T-helper 1 cell treated with Interleukin-12 subunit alpha and Interleukin-12 subunit beta and Interleukin-4 antibody, amounts not matched to agents 30 μg/mL and 1 μg/mL, for 36 hours (primary cell): ENCODE results near the gene GLCE.

Experiments used
- H3K27ac Mint-ChIP-seq: one replicate; pipeline ENCODE4 v1.8.0; 2021; ENCODE audit warnings: mild to moderate bottlenecking, mixed read lengths
- H3K27me3 Mint-ChIP-seq: one replicate; pipeline ENCODE4 v1.8.0; 2021; ENCODE audit warnings: low read depth, mixed read lengths
- H3K36me3 Mint-ChIP-seq: one replicate; pipeline ENCODE4 v1.8.0; 2021; ENCODE audit warnings: low read depth, mixed read lengths
- H3K4me1 Mint-ChIP-seq: one replicate; pipeline ENCODE4 v1.8.0; 2021; ENCODE audit warnings: low read depth, mixed read lengths
- H3K4me3 Mint-ChIP-seq: one replicate; pipeline ENCODE4 v1.8.0; 2021; ENCODE audit warnings: mild to moderate bottlenecking, moderate library complexity, mixed read lengths
- H3K9me3 Mint-ChIP-seq: one replicate; pipeline ENCODE4 v1.8.0; 2021; ENCODE audit warnings: mixed read lengths

The GLCE gene

GRCh38 chr15:69189157-69189556 is 28.7 kb downstream of the GLCE start:
- no peak overlapping the region for H3K27ac Mint-ChIP-seq
- no peak overlapping the region for H3K4me3 Mint-ChIP-seq
- no peaks in the 10 kb centered on the region for H3K9me3 Mint-ChIP-seq
- no peaks in the 10 kb centered on the region for H3K4me1 Mint-ChIP-seq
- peaks cover 3% of the 10 kb centered on the region for H3K36me3 Mint-ChIP-seq
- no peaks in the 10 kb centered on the region for H3K27me3 Mint-ChIP-seq

DNA sequence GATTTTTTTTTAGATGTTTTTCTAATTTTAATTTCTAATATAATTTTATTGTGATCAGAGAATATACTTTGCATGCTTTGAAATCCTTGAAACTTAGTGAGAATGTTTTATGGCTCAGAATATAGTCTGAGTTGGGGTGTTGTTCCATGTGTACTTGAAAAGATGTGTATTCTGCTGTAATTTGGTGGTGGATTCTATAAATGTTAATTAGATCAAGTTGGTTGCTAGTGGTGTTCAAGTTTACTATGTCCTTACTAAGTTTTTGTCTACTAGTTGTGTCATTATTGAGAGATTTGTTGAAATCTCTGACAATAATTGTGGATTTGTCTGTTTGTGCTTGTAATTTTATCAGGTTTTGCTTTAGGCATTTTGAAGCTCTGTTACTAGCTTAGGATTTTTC is 29.7 kb downstream of the GLCE start:
- H3K9me3 Mint-ChIP-seq: no peaks in the 10 kb centered on the region
- H3K27me3 Mint-ChIP-seq: no peaks in the 10 kb centered on the region
- no peak overlapping the region for H3K27ac Mint-ChIP-seq
- H3K4me1 Mint-ChIP-seq: no peaks in the 10 kb centered on the region
- H3K36me3 Mint-ChIP-seq: peaks cover 3% of the 10 kb centered on the region
- H3K4me3 Mint-ChIP-seq: no peak overlapping the region

DNA sequence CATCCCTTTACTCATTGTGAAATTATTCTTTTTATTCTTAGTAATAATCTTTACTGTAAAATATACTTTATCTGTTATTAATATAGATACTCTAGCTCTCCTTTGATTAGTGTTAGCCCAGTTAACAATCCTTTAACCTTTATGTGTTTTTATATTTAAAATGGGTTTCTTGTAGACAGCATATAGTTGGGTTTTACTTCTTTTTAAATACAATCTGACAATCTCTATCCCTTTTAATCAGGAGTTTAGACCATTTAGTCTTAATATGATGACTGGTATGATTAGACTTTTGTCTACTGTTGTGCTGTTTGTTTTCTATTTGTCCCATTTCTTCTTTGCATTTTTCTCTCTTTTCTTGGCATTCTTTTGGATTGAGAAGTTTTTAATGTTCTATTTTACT is 30.1 kb downstream of the GLCE start:
- Mint-ChIP-seq H3K4me3 (no peak overlapping the region), H3K4me1 (no peaks in the 10 kb centered on the region), H3K27me3 (no peaks in the 10 kb centered on the region), H3K36me3 (peaks cover 3% of the 10 kb centered on the region), H3K27ac (no peak overlapping the region), H3K9me3 (no peaks in the 10 kb centered on the region)

- Mint-ChIP-seq H3K9me3 (no peaks in the 10 kb centered on the region), H3K4me3 (no peak overlapping the region), H3K36me3 (peaks cover 3% of the 10 kb centered on the region), H3K27ac (no peak overlapping the region), H3K27me3 (no peaks in the 10 kb centered on the region), H3K4me1 (no peaks in the 10 kb centered on the region)
These were observed 33.8 kb downstream of the GLCE start for GRCh38 chr15:69194025-69194827.

GRCh38 chr15:69194854-69195253 is 34.4 kb downstream of the GLCE start:
- no peaks in the 10 kb centered on the region for H3K4me1 Mint-ChIP-seq
- no peaks in the 10 kb centered on the region for H3K9me3 Mint-ChIP-seq
- H3K4me3 Mint-ChIP-seq: no peak overlapping the region
- no peaks in the 10 kb centered on the region for H3K36me3 Mint-ChIP-seq
- H3K27me3 Mint-ChIP-seq: no peaks in the 10 kb centered on the region
- H3K27ac Mint-ChIP-seq: no peak overlapping the region

- Mint-ChIP-seq H3K27ac (no peak overlapping the region), H3K36me3 (no peaks in the 10 kb centered on the region), H3K27me3 (peaks cover 10% of the 10 kb centered on the region), H3K4me1 (no peaks in the 10 kb centered on the region), H3K9me3 (no peaks in the 10 kb centered on the region), H3K4me3 (no peak overlapping the region)
These were observed 40.7 kb downstream of the GLCE start for GRCh38 chr15:69200832-69201745.

- no peaks in the 10 kb centered on the region for H3K36me3 Mint-ChIP-seq
- H3K4me1 Mint-ChIP-seq: peaks cover 2% of the 10 kb centered on the region
- no peak overlapping the region for H3K27ac Mint-ChIP-seq
- no peak overlapping the region for H3K4me3 Mint-ChIP-seq
- H3K27me3 Mint-ChIP-seq: peaks cover 20% of the 10 kb centered on the region
- no peaks in the 10 kb centered on the region for H3K9me3 Mint-ChIP-seq
These were observed 45.6 kb downstream of the GLCE start for GRCh38 chr15:69206079-69206478.

- peaks cover 2% of the 10 kb centered on the region for H3K4me1 Mint-ChIP-seq
- no peak overlapping the region for H3K27ac Mint-ChIP-seq
- H3K27me3 Mint-ChIP-seq: peaks cover 16% of the 10 kb centered on the region
- H3K4me3 Mint-ChIP-seq: no peak overlapping the region
- no peaks in the 10 kb centered on the region for H3K36me3 Mint-ChIP-seq
- no peaks in the 10 kb centered on the region for H3K9me3 Mint-ChIP-seq
These were observed 49.2 kb downstream of the GLCE start for GRCh38 chr15:69209661-69210060.

- H3K4me1 Mint-ChIP-seq: peaks cover 2% of the 10 kb centered on the region
- H3K36me3 Mint-ChIP-seq: no peaks in the 10 kb centered on the region
These were observed 50.1 kb downstream of the GLCE start for GRCh38 chr15:69210574-69210973.

GRCh38 chr15:69213786-69214185 is 53.4 kb downstream of the GLCE start:
- Mint-ChIP-seq H3K4me1 (peaks cover 2% of the 10 kb centered on the region), H3K9me3 (no peaks in the 10 kb centered on the region), H3K27ac (no peak overlapping the region), H3K36me3 (no peaks in the 10 kb centered on the region), H3K4me3 (no peak overlapping the region), H3K27me3 (no peaks in the 10 kb centered on the region)

More at GRCh38 chr15:69210574-69210973, 50.1 kb downstream of the GLCE start:
- Mint-ChIP-seq H3K27ac (no peak overlapping the region), H3K27me3 (peaks cover 15% of the 10 kb centered on the region), H3K9me3 (no peaks in the 10 kb centered on the region), H3K4me3 (no peak overlapping the region)

GRCh38 chr15:69215314-69216035 is 55.0 kb downstream of the GLCE start:
- H3K4me1 Mint-ChIP-seq: no peaks in the 10 kb centered on the region
- no peaks in the 10 kb centered on the region for H3K9me3 Mint-ChIP-seq
- H3K4me3 Mint-ChIP-seq: no peak overlapping the region
- H3K27ac Mint-ChIP-seq: no peak overlapping the region
- H3K36me3 Mint-ChIP-seq: no peaks in the 10 kb centered on the region
- no peaks in the 10 kb centered on the region for H3K27me3 Mint-ChIP-seq

GRCh38 chr15:69217381-69217780 is 56.9 kb downstream of the GLCE start:
- Mint-ChIP-seq H3K9me3 (no peaks in the 10 kb centered on the region), H3K4me3 (no peak overlapping the region)

GRCh38 chr15:69219690-69220089 is 59.3 kb downstream of the GLCE start:
- no peak overlapping the region for H3K4me3 Mint-ChIP-seq
- peaks cover 10% of the 10 kb centered on the region for H3K27me3 Mint-ChIP-seq
- H3K9me3 Mint-ChIP-seq: peaks cover 7% of the 10 kb centered on the region
- H3K27ac Mint-ChIP-seq: no peak overlapping the region
- no peaks in the 10 kb centered on the region for H3K36me3 Mint-ChIP-seq
- H3K4me1 Mint-ChIP-seq: no peaks in the 10 kb centered on the region

More at GRCh38 chr15:69217381-69217780, 56.9 kb downstream of the GLCE start:
- H3K4me1 Mint-ChIP-seq: no peaks in the 10 kb centered on the region
- peaks cover 4% of the 10 kb centered on the region for H3K27me3 Mint-ChIP-seq
- no peak overlapping the region for H3K27ac Mint-ChIP-seq
- H3K36me3 Mint-ChIP-seq: no peaks in the 10 kb centered on the region

- Mint-ChIP-seq H3K36me3 (no peaks in the 10 kb centered on the region), H3K4me1 (no peaks in the 10 kb centered on the region), H3K27ac (no peak overlapping the region), H3K27me3 (peaks cover 10% of the 10 kb centered on the region), H3K9me3 (peaks cover 7% of the 10 kb centered on the region), H3K4me3 (no peak overlapping the region)
These were observed 61.6 kb downstream of the GLCE start for GRCh38 chr15:69222002-69222474.
